ENCODE data around the gene ZNF33A.
"Not testable (repeated sequence)": the region's sequence is repeated elsewhere in the genome, so short reads cannot be mapped to it uniquely, and the experiment has no call there.

ZNF33A gene

DNA sequence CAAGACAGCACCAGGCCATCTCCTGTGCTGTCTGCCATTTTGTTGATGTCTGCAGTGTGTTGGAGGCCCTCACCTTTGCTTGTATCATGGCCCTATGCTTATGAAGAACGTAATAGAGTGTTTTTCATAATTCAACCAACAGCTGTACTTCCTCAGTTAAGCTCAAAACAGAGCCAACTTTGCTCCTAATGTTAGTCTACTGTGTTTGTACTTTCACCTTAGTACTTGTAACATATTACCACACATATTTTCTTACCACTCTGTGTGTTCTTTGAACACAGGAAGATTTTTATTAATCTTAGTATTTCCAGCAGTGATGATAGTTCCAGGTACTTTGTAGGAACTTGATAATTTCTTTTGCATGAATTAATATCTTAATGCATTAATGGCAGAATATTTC, 5.9 kb downstream of the ZNF33A start:
- no peak for DNase-seq (ENCODE audit: low read depth in 1 of 2, low spot score in 1 of 2)
- H3K27me3 ChIP-seq (ENCODE audit: insufficient read depth, poor library complexity, severe bottlenecking) = no peaks in the 10 kb centered on the region

DNA sequence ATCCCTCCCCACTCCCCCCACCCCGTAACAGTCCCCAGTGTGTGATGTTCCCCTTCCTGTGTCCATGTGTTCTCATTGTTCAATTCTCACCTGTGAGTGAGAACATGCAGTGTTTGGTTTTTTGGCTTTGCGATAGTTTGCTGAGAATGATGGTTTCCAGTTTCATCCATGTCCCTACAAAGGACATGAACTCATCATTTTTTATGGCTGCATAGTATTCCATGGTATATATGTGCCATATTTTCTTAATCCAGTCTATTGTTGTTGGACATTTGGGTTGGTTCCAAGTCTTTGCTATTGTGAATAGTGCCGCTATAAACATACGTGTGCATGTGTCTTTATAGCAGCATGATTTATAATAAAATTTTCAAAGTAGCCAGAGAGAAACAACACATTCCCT, 8.6 kb downstream of the ZNF33A start:
- H3K27ac ChIP-seq (replicated peaks); DNase-seq (ENCODE audit: low read depth in 1 of 2, low spot score in 1 of 2); H3K4me3 ChIP-seq (replicated peaks; ENCODE audit: insufficient read depth, low read length); H3K27me3 ChIP-seq (ENCODE audit: insufficient read depth, poor library complexity, severe bottlenecking): not testable (repeated sequence)

More for the DNA sequence above, 5.9 kb downstream of the ZNF33A start:
- Histone ChIP-seq H3K27ac (replicated peaks) (no peak overlapping the region), H3K4me3 (replicated peaks; ENCODE audit: insufficient read depth, low read length) (no peak overlapping the region)
- TF ChIP-seq CTCF (IDR thresholded peaks at IDR 0.05; ENCODE audit: insufficient read depth, low read length) = no peak
- no peak for TF ChIP-seq GABPA (IDR thresholded peaks at IDR 0.05; ENCODE audit: low read depth)
- no peak for TF ChIP-seq POLR2AphosphoS5 (IDR thresholded peaks at IDR 0.05; ENCODE audit: low read depth)
- no peak for TF ChIP-seq REST (IDR thresholded peaks at IDR 0.05; ENCODE audit: insufficient replicate concordance, low read depth)
- no peak for TF ChIP-seq SPI1 (IDR thresholded peaks at IDR 0.05; ENCODE audit: borderline replicate concordance, low read depth)

DNA sequence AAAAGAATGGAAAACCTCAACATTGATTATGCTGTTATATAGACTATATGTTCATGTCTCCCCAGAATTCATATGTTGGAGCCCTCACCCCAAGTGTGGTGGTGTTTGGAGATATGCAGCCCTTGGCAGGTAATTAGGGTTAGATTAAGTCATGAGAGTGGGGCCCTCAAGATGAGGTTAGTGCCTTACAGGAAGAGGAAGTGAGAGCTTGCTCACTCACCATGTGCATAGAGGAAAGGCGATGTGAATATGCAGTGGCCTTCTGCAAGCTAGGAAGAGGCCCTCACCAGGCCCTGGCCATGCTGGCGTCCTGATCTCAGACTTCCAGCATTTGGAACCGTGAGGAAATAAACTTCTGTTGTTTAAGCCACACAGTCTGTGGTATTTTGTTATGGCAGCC, 14.8 kb downstream of the ZNF33A start:
- peak; percentile 51 to 62 for DNase-seq (ENCODE audit: low read depth in 1 of 2, low spot score in 1 of 2)

More for the DNA sequence above, 14.8 kb downstream of the ZNF33A start:
- Histone ChIP-seq H3K4me3 (replicated peaks; ENCODE audit: insufficient read depth, low read length) (no peak overlapping the region), H3K27ac (replicated peaks) (peak overlapping the region; percentile 23; the same call in 1 of the 2 replicates), H3K27me3 (ENCODE audit: insufficient read depth, poor library complexity, severe bottlenecking) (no peaks in the 10 kb centered on the region)
- peak; percentile 85 for TF ChIP-seq SPI1 (IDR thresholded peaks at IDR 0.05; ENCODE audit: borderline replicate concordance, low read depth)
- TF ChIP-seq GABPA (IDR thresholded peaks at IDR 0.05; ENCODE audit: low read depth) = no peak
- TF ChIP-seq REST (IDR thresholded peaks at IDR 0.05; ENCODE audit: insufficient replicate concordance, low read depth) = no peak
- TF ChIP-seq CTCF (IDR thresholded peaks at IDR 0.05; ENCODE audit: insufficient read depth, low read length) = no peak
- peak; percentile 23; the same call in 1 of the 2 replicates for TF ChIP-seq POLR2AphosphoS5 (IDR thresholded peaks at IDR 0.05; ENCODE audit: low read depth)
